NCI-H524 (cell line): ENCODE measurements around the gene CHST11.

Experiments used
- DNase-seq, 2 experiments: peaks; one replicate each; lab custom pipeline; 2025; lab: John Stamatoyannopoulos, UW

CHST11 gene

GRCh38 chr12:104720339-104721038 lies 263.7 kb downstream of the CHST11 start:
- no peak for DNase-seq

- no peak for DNase-seq
Observed at GRCh38 chr12:104721039-104721405, 264.3 kb downstream of the CHST11 start.

GRCh38 chr12:104721936-104722335 lies 265.2 kb downstream of the CHST11 start:
- peak in 1 of 2 experiments; percentile 13 for DNase-seq

GRCh38 chr12:104722601-104723534 lies 266.1 kb downstream of the CHST11 start:
- DNase-seq: peak; percentile 66 to 80

GRCh38 chr12:104723895-104724294 lies 267.1 kb downstream of the CHST11 start:
- no peak for DNase-seq

GRCh38 chr12:104724992-104725585 lies 268.3 kb downstream of the CHST11 start:
- no peak for DNase-seq

- no peak for DNase-seq
Observed at GRCh38 chr12:104725610-104726009, 268.9 kb downstream of the CHST11 start.

GRCh38 chr12:104727726-104728465 lies 271.1 kb downstream of the CHST11 start:
- DNase-seq: no peak

GRCh38 chr12:104729091-104729490 lies 272.3 kb downstream of the CHST11 start:
- DNase-seq: no peak

GRCh38 chr12:104729610-104730446 lies 273.1 kb downstream of the CHST11 start:
- no peak for DNase-seq

GRCh38 chr12:104730763-104731162 lies 274.0 kb downstream of the CHST11 start:
- DNase-seq: no peak

- DNase-seq: peak; percentile 8 to 31
Observed at GRCh38 chr12:104733717-104734175, 277.0 kb downstream of the CHST11 start.

- DNase-seq: no peak
Observed at GRCh38 chr12:104734541-104735095, 277.9 kb downstream of the CHST11 start.

GRCh38 chr12:104735801-104736200 lies 279.1 kb downstream of the CHST11 start:
- no peak for DNase-seq

- no peak for DNase-seq
Observed at GRCh38 chr12:104736307-104736706, 279.6 kb downstream of the CHST11 start.

- no peak for DNase-seq
Observed at GRCh38 chr12:104737113-104737512, 280.4 kb downstream of the CHST11 start.

- peak; percentile 46 to 75 for DNase-seq
Observed at GRCh38 chr12:104737791-104738301, 281.1 kb downstream of the CHST11 start.

- DNase-seq: no peak
Observed at GRCh38 chr12:104738331-104738730, 281.6 kb downstream of the CHST11 start.

- no peak for DNase-seq
Observed at GRCh38 chr12:104738776-104739642, 282.3 kb downstream of the CHST11 start.
